HUDEP-2 (cell line): Measurements from ENCODE around the gene ATP6V1F.

ENCODE experiments used
- DNase-seq, 76 experiments: peaks; one replicate each; lab custom pipeline; 2025; ENCODE audit not compliant: unreplicated experiment in 76 of 76; lab: John Stamatoyannopoulos, UW

The ATP6V1F gene

DNA sequence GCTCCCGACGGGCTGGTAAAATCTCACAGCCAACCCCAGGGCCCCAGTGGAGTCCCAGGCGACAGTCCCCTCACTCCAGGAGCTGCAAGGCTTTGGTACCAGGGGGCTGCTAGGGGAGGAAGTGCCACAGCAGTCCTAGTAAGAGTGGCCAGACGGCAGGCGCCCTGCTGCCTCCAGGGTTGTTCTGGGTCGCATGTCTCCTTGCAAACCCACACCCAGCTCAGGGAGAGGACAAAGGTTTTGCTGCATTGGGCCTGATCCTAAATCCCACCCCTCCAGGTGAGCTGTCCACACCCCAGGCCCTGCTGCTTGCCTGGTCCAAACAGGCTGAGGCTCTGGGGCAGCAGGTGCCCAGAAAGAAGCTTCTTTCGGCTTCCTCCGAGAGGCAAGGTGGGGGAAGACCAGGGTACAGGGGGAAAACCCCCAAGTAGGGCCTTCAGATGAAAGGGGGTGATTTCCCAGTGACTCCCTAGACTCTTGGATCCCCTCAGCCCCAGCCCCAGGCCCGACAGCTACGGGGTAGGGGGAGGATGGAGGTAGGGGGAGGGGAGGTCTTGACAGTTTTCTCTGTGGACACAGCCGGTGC is 52.0 kb downstream of the ATP6V1F start:
- DNase-seq = no peak

GRCh38 chr7:128915271-128915819 is 52.7 kb downstream of the ATP6V1F start:
- DNase-seq = no peak
